HG02852 (cell line): Measurements from ENCODE around the gene UTP4.
A peak's percentile ranks its signal among the peaks of the same experiment; 100 is the strongest.

Experiments used
- ATAC-seq: cut with Tn5 transposase; IDR thresholded peaks from one replicate; pipeline ENCODE4 v1.9.1; 2021; ENCODE audit warnings: mild to moderate bottlenecking, moderate library complexity; ENCODE audit not compliant: unreplicated experiment

UTP4 gene

DNA sequence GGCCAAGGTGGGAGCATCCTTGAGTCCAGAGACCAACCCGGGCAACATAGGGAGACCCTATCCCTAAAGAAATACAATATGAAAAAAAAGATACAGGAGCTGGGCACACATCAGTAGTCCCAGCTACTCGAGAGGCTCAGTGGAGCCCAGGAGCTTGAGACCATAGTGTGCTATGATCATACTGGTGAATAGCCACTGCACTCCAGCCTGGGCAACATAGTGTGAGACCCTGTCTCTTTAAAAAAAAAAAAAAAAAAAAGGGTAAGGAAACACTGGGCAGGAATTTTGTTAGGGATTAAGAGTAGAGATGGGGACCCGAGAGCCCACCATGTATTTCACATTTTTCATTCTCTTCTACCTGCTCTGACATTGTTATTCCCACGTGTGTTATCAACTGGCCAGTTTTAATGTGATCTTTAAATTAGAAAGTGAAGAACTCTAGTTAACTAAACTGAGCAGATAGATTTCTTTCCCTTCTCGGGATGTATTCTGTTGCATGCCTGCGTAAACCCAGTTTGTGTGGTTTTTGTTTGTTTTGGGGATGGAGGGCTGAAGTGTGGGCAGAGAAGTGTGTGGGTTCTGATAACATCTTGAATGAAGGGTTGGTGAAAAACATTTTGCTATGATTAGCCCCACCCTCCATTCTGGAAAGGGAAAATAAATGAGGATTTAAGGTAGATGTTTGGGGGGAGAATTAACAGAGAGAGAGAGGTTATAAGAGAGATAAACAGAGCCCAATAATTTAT is 37.3 kb downstream of the UTP4 start:
- ATAC-seq, result no peak

DNA sequence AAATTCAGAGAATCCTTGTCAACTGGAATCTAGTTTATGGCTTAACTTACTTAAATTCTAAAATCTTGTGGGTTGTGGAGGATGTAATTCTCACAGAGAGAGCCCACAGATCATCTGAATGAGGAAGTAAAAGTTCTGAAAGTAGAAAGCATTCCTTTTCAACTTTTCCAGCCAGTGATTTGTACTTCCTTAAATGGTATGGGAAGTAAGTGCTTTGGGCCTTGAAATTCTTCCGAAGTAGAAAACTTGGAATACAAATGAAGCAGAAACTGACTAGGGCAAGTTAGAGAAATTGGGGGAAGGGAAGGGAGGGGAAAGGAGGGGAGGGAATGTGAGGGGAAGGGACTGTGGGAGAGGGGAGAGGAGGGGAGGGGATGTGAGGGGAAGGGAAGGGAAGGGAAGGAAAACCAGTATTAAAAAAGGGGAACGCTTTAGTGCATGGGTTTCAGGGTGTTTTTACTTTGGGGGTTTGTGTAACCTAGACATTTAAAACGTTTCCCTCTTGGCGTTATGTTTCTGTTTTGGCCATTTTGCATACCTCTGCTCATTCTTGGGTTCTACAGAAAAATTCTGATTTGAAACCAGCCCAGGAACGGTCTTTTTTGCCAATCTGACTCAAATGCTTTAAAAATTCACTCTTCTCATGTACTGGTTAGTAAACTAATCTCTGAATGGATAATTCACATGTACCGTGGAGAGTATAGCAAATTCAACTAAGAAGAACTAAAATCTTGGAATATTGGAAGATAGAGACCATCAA is 39.1 kb downstream of the UTP4 start:
- ATAC-seq, result no peak

DNA sequence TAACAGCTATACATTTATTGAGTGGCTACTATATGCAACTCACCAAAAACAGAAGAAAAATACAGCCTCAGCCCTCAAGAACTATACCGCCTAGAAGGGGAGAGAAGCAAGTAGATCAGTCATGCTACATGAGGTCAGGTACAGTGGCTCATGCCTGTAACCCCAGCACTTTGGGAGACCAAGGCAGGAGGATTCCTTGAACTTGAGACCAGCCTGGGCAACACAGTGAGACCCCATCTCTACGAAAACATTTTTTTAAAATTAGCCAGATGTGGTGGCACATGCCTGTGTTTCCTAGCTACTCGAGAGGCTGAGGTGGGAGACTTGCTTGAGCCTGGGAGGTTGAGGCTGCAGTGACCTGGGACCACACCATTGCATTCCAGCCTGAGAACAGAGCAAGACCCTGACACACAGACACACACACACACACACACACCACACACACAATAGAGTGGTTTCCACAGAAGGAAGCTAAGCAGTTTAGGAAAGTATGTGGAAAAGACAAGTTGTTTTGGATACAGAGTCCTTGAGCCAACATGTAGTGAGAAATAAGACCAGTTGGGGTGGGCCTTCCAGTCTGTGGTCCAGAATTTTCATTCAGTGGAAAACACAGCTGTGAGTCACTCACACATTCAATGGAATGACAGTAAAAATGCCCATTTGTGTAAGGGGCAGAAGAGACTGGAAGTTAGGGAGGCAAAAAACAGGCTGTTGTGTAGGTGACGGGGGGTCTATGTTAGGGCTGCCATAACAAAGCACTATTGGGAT is 43.8 kb downstream of the UTP4 start:
- ATAC-seq, result no peak

DNA sequence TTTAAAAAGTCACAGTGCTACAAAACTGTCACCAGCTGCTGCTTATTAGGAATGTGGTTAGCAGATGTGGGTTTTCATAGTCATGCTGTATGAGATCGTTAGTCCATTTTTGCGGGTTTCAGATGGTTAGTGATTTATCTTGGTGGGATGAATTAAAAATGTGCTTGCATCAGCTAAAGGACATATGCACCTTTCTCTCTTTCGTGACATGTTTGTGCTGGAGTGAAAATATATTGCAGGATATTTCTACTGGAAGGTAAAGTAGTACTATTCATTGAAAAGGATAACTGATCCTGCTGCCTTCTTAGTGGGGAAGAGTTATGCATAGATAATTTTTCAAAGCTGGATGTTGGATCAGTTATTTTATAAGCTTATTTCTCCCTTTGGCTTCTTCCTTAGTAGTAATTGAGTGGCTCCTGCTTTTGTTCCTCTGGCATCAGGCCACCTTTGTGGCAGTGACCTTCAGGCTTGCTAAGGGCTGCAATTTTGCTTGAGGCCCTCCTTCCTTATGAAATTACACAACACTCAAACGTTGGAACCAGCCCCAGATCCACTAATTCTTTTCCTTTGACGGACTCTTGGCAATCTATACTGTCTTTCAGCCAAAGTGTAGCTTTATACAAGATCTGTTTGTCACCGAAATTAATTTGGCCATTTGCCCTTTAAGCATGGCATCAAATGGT is 47.0 kb downstream of the UTP4 start:
- ATAC-seq, result no peak

DNA sequence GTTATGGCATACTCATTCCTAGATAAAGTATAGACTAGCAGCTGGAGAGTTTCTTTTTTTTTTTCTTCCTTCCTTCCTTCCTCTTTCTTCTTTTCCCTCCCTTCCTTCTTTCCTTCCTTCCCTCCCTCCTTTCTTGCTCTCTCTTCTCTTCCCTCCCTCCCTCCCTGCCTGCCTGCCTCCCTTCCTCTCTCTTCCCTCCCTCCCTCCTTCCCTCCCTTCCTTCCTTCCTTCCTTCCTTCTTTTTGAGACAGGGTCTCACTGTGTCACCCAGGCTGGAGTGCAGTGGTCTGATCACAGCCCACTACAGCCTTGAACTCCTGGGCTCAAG is 47.5 kb downstream of the UTP4 start:
- ATAC-seq, result no peak

DNA sequence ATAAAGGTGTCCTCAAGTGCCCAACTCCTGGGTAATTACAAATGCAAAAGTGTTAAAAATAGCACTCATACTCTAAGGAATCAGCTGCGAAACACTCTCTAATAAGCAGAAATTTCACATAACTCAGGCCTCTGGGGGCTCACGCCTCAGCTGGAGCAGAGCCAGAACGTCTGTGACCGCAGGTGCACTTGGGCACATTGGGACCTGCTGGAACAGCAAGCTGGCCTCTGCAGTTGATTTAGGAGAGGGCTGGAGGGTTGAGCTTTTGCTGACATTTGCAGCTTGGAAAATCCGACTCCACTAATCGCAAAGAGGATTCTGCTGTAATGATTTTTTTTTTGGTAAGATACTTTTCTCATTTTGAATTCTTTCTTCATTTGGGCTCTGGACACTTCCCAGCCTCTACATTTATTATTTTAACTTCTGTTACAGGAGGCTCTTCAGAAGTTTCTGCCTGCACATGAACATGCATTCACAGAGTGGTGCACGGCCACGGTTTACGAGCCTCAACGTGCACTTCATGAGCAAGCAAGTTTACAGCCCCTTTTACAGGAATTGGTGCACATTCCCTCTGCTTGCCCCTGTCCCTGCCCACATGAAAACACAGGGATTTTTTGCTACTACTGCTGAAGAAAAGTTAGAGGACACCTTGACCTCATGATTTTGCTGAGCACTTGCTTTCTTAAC is 50.4 kb downstream of the UTP4 start:
- no peak for ATAC-seq

DNA sequence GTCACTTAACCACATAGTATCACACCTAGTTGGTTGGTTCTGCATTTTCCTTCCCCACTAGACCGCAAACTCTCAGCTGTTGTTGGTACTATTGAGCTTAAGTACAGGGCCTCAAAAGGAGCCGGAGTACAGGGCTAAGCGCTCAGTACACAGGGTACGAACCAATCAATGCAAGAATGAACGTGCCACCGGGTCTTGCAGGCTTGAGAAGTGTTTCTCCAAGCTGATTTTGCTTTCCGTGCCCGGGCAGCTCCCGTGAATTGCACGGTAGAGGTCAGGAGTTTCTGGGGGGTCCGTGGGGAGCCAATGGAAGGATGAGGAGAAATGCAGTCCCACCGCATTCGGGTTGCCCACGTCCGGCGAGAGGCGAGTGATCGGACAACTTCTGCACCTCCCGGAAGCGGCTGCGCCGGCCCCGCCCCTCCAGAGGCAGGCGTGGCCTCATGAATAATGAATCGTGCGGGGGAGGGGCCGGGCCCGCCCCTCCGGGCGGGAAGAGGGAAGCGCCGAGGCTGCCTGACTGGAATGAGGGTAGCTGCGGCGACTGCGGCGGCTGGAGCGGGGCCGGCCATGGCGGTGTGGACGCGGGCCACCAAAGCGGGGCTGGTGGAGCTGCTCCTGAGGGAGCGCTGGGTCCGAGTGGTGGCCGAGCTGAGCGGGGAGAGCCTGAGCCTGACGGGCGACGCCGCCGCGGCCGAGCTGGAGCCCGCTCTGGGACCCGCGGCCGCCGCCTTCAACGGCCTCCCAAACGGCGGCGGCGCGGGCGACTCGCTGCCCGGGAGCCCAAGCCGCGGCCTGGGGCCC is 54.4 kb downstream of the UTP4 start, which contains the start of gene SNTB2:
Gene SNTB2 (plus strand): TSS at position 523 of the 804 bp plus-strand sequence. CDS start 3 bp downstream, at position 526.
- ATAC-seq, result peak; percentile 80

DNA sequence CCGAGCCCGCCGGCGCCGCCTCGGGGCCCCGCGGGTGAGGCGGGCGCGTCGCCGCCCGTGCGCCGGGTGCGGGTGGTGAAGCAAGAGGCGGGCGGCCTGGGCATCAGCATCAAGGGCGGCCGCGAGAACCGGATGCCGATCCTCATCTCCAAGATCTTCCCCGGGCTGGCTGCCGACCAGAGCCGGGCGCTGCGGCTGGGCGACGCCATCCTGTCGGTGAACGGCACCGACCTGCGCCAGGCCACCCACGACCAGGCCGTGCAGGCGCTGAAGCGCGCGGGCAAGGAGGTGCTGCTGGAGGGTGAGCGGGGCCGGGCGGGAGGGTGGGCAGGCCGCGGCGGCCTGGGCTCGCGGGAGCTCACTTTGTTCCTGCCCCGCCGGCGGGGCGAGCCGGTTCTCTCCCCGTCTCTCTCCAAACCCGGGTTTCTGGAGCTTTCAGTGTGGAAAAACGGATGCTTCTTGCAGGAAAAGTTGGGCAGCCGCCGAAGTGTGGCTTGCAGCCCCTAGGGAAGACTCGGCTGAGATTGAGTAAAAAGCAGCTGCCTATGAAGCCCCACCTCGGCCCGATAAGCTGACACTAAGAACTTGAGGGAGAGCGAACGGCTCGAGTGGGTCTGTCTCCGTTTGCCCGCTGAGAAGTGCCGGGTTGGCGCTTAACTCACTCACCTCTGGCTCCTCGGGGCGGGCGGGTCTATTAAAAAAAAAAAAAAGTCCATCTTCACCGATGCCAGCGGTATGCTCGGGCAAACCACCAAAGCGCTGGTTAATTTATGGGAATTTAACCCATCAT is 55.2 kb downstream of the UTP4 start:
- peak; percentile 24 for ATAC-seq

DNA sequence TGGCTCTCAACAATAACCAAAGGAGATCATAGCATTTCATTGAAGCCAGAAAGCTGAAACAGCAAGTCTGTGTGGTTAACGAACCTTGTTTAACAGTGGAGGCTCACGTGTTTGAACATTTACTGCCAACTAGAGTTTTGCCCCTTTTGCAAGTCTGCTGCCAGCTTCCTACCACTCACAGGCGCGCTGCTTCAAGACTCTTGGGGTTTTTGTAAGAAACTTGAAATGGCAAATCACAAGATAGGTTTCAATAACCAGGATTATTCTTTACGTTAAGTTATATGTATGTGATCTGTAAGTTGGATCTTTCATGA is 55.7 kb downstream of the UTP4 start:
- no peak for ATAC-seq

DNA sequence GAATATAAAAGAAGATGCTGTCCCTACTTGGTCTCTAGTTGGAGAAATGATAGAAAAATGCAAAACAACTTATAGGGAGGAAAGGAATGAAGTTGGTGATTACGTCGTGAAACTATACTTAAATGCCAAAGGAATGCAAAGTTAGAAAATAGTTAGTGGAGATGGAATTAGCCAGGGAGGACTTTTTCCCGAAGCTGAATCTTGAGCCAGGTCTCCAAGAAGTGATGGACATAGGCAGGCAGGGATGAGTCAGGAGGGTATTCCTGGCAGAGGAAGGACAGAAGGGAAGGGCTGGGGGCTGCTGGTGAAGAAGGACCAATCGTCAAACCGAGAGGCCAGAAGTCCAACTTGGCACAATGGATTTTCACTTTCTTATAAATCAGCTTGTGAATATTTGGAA is 56.3 kb downstream of the UTP4 start:
- no peak for ATAC-seq

DNA sequence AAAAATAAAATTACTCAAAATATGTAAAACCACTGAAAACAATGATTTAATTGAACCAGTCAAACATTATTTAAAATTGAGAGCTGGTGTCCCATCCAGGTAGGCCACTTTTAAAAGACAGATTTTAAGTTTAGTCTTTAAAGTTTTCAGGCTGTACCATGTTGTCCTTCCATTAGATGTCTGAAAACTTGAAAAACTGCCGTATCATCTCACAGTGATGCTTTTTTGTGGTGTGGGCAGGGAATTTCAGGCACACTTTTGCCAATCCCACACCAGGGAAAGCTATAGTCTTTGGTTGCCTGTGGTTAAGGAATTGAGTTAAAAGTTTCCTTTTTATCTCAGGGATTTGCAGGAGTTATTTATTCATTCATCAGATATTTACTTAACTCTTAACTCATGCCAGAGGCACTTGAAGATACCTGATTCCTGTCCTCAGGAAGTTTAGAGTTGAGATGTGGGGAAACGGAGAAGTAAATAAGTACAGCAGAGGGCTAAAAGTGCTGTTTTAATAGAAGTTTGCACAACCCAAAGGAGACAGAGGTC is 57.7 kb downstream of the UTP4 start:
- no peak for ATAC-seq

DNA sequence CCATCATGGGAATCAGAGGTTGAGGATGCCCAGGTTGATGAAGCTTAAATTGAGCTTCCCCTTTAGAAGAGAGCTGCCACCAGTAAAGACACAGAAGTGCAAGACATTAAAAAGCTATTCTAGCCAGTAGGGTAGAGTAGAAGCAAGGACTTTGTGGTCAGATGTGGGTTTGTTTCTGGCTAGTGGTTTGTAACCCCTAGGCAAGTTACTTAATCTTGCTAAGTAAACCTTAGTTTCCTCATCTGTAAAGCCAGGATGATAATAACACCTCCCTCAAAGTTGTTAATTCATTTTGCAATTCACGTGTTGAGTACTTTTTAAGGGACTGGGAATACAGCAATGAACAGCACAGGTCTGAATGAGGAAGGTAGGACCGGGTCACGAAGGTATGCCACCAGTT is 58.1 kb downstream of the UTP4 start:
- ATAC-seq, result no peak

DNA sequence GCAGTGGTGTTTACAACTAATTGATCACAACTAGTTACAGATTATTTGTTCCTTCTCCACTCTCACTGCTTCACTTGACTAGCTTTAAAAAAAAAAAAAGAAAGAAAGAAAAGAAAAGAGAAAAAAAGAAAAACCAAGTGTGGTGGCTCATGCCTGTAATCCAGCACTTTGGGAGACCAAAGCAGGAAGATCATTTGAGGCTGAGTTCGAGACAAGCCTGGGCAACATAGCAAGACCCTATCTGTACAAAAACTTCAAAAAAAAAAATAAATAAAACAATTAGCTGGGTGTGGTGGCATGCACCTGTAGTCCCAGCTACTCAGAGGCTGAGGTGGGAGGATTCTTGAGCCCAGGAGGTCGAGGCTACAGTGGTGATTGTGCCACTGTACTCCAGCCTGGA is 58.7 kb downstream of the UTP4 start:
- ATAC-seq, result no peak

DNA sequence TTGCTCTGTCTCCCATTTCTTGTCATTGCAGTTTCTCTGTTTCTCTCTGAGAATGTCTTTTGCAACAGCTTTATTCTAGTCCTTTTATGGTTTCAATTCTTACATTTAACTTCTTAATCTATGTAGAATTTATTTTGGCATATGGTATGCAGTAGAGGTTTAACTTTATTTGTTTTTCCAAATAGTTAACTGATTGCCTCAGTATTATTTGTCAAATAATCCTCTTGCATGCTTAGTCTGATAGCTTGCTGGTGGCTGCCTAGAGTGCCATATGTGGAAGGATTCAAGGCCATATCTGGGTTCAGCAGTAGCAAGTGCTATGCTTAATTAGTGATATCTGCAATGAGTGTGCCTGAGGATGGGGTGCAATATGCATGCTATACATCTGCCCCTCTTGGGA is 61.4 kb downstream of the UTP4 start:
- no peak for ATAC-seq

DNA sequence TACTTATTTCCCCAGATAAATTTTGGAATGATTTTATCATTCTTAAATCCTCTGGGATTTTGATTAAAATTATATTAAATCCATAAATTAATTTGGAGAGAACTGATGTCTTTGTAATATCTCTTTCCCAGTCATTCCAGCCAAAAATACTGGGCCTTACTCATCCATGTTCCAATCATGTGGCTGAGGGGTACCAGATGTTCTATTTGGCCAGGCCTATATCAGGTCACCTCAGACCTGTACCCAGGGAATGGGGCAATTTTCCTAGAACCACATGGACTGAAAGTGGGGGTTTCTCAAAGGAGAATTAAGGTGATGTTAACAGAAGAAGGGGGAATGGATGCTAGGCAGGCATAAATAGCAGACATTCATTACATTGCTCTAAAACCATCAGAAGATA is 62.0 kb downstream of the UTP4 start:
- ATAC-seq, result no peak

DNA sequence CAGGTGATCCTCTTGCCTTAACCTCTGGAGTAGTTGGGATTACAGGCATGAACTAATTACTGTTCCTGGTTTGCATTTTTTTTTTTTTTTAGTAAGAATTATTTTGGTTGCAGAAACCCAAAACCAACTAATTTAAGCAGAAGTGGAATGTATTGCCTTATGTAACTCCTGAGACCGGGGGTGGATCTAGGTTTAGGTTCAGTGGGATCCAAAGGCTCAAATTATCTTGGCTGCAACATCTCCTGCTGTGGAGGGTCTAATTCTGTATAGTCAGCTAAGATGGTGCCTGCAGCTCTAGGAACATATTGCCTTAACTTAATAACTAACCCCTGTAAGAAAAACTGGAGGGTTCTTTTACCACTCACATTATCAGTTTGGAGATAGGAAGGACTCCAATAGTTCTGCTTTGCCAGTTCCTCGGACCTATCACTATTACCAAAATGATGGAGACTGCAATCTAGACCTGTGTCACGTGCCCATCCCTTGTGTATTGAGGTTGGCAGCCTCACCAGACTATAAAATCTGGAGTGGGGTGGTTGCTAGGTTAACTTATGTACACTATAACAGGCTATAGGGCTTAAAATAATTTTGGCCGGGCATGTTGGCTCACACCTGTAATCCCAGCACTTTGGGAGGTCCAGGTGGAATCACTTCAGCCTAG is 63.0 kb downstream of the UTP4 start:
- no peak for ATAC-seq

DNA sequence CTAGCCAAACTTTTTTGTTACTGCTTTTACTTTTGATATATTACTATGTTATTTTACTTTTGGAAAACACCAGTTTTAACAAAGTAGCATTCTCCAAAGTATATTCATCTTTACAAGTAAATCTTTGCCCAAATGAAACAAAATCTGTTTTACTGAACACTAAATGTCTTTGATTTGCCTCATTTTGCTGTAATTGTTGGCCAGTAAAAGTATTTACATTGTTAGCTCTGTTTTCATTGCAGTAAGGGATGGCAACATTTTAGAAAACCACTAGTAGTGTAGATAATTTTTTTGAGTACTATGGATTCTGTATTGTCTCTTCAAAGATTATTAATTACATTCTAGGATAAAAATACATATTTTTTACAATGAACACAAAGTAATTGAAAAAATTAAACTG is 65.1 kb downstream of the UTP4 start:
- no peak for ATAC-seq

DNA sequence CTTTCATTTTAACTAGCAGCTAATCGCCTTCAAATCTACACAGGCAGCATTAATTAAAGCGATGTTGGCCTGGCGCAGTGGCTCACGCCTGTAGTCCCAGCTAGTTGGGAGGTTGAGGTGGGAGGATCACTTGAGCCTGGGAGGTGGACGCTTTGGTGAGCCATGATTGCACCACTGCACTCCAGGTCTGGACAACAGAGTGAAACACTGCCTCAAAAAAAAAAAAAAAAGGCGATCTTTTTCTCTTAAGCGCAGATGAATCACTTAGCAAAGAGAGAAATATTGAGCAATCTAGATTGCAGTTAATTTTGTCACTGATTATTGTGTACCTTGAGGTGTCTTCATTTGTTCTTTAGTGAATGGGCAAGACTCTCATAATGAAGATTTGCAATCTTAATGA is 66.9 kb downstream of the UTP4 start:
- no peak for ATAC-seq
